Measurements from ENCODE around the gene TM9SF1. TPM values are rescaled to one million over a fixed set of nuclear protein-coding genes. Genes with fewer than 3 reads are reported as not detected.

The TM9SF1 gene
- total RNA-seq, 1 donor from 2014 or later: 35.0 TPM

DNA sequence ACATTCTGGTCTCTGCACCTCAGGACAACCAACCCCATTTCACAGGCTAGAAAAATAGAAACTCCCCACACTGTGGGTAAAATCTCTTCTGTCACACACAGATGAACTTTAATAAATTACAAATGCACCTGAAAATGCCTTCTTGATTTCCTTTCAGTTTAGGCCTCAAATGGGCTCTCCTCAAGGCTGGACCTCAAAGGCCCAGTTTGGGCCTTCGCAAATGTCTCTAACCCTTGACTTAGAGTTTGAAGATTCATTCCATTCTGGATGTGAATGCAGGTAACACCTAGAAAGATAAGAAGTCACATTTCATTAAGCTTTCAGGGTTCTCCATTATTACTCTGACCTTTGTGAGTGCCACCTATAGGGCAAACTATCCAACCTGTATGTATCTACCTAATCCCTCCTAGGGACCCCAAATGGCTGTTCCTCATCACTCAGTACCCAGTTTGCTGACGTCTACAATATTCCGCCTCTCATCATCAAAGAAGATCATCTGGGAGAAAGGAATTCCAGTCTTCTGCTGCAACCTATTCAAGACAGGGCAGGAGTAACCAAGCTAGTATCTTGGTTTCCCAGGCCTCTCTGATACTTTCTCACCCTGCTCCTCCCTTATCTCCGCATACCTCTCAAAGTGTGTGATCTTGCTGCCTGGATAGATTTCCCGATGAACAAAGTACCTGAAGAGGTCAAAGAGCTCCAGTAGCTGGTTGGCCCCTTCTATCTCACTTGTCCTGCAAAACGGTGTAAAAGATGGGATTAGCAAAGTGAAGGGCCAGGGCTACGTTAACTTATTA lies 18.8 kb upstream of the TM9SF1 start:
- Mint-ChIP-seq H3K27me3 (ENCODE audit: unreplicated experiment) (peaks cover 17% of the 10 kb centered on the region), H3K36me3 (ENCODE audit: unreplicated experiment) (no peaks in the 10 kb centered on the region), H3K4me3 (ENCODE audit: unreplicated experiment) (peak overlapping the region; percentile 91), H3K9me3 (ENCODE audit: unreplicated experiment) (peaks cover 10% of the 10 kb centered on the region), H3K27ac (ENCODE audit: unreplicated experiment) (peak overlapping the region; percentile 95), H3K4me1 (ENCODE audit: low read depth, unreplicated experiment) (peaks cover 10% of the 10 kb centered on the region)
- DNase-seq: no peak
- TF ChIP-seq CTCF (IDR thresholded peaks at IDR 0.05; ENCODE audit: partially characterized antibody, unreplicated experiment): no peak

- peaks cover 12% of the 10 kb centered on the region for H3K9me3 Mint-ChIP-seq (ENCODE audit: unreplicated experiment)
- H3K36me3 Mint-ChIP-seq (ENCODE audit: unreplicated experiment): no peaks in the 10 kb centered on the region
These were observed 18.0 kb upstream of the TM9SF1 start, which contains the start of gene CHMP4A for GRCh38 chr14:24212924-24213865. CHMP4A (minus strand) TSS chr14:24213488; CDS start chr14:24213439, 49 bp downstream.

DNA sequence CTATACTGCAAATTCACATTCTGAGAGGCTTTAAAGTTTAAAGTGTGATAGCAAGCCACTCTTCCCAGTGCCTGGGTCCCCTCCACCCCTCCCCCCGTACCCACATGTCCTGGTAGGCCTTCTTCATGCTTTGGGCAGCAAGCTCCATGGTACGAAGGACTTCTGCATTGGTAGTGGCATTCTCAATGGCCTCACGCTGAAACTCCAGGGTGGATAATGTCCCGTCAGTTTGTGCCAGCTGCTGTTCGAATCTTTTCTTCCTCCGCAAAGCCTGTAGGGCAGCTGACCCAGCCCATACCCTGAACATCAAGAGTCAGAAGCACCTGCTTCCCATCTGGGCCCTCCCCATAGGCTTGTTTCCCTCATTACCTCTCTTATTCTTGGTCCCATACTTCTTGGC lies 16.1 kb upstream of the TM9SF1 start:
- no peak for DNase-seq
- Mint-ChIP-seq H3K4me1 (ENCODE audit: low read depth, unreplicated experiment) (peaks cover 9% of the 10 kb centered on the region), H3K27me3 (ENCODE audit: unreplicated experiment) (peaks cover 21% of the 10 kb centered on the region), H3K27ac (ENCODE audit: unreplicated experiment) (no peak overlapping the region), H3K4me3 (ENCODE audit: unreplicated experiment) (no peak overlapping the region), H3K9me3 (ENCODE audit: unreplicated experiment) (peaks cover 12% of the 10 kb centered on the region), H3K36me3 (ENCODE audit: unreplicated experiment) (peaks cover 10% of the 10 kb centered on the region)
- TF ChIP-seq CTCF (IDR thresholded peaks at IDR 0.05; ENCODE audit: partially characterized antibody, unreplicated experiment): no peak

More at GRCh38 chr14:24212924-24213865, 18.0 kb upstream of the TM9SF1 start, which contains the start of gene CHMP4A:
- Mint-ChIP-seq H3K27me3 (ENCODE audit: unreplicated experiment) (peaks cover 19% of the 10 kb centered on the region), H3K4me3 (ENCODE audit: unreplicated experiment) (peak within 1 kb of the TSS; percentile 91), H3K4me1 (ENCODE audit: low read depth, unreplicated experiment) (peaks cover 10% of the 10 kb centered on the region), H3K27ac (ENCODE audit: unreplicated experiment) (peak within 1 kb of the TSS; percentile 95)
- DNase-seq: peak; percentile 98
- no peak for TF ChIP-seq CTCF (IDR thresholded peaks at IDR 0.05; ENCODE audit: partially characterized antibody, unreplicated experiment)

DNA sequence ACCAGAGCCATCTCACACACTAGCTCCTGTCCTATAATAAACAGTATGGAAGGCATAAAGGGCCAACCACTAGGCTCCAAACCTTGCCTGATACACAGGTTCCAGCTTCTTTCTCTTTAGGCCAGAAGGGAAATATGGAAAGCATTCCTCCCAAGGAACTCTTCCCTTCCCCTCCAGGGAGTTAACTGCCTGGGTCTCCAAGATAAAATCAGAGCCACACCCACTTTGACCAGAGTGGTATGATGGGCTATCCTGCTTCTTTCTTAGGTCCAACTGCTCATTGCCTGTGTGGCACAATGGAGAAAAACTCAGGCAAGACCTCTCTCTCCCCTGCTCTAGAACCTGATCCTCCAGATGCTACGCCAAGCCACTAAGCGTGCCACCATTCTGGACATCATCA lies 12.4 kb upstream of the TM9SF1 start:
- DNase-seq: no peak
- H3K27ac Mint-ChIP-seq (ENCODE audit: unreplicated experiment): no peak overlapping the region
- H3K27me3 Mint-ChIP-seq (ENCODE audit: unreplicated experiment): peaks cover 14% of the 10 kb centered on the region
- peaks cover 8% of the 10 kb centered on the region for H3K9me3 Mint-ChIP-seq (ENCODE audit: unreplicated experiment)
- peaks cover 9% of the 10 kb centered on the region for H3K4me1 Mint-ChIP-seq (ENCODE audit: low read depth, unreplicated experiment)
- H3K4me3 Mint-ChIP-seq (ENCODE audit: unreplicated experiment): no peak overlapping the region
- TF ChIP-seq CTCF (IDR thresholded peaks at IDR 0.05; ENCODE audit: partially characterized antibody, unreplicated experiment): no peak
- H3K36me3 Mint-ChIP-seq (ENCODE audit: unreplicated experiment): peaks cover 14% of the 10 kb centered on the region

Measured in glutamatergic neuron (in vitro differentiated cells).